ENCODE data around the gene TUFT1.

TUFT1 gene

GRCh38 chr1:151540021-151540981 is at the start of gene TUFT1:
Gene TUFT1 (plus strand): TSS chr1:151540309. CDS start chr1:151540367, 58 bp downstream.
- DNase-seq (ENCODE audit: low spot score): peak; percentile 94

GRCh38 chr1:151491641-151492040 is 48.5 kb upstream of the TUFT1 start:
- DNase-seq (ENCODE audit: low spot score): no peak

- DNase-seq (ENCODE audit: low spot score): no peak
Observed at GRCh38 chr1:151492120-151492519, 48.0 kb upstream of the TUFT1 start.

GRCh38 chr1:151493042-151493441 is 47.1 kb upstream of the TUFT1 start:
- no peak for DNase-seq (ENCODE audit: low spot score)

GRCh38 chr1:151494741-151495281 is 45.3 kb upstream of the TUFT1 start:
- DNase-seq (ENCODE audit: low spot score): no peak

GRCh38 chr1:151495316-151495715 is 44.8 kb upstream of the TUFT1 start:
- DNase-seq (ENCODE audit: low spot score): no peak

- no peak for DNase-seq (ENCODE audit: low spot score)
Observed at GRCh38 chr1:151499365-151499764, 40.7 kb upstream of the TUFT1 start.

GRCh38 chr1:151499930-151500329 is 40.2 kb upstream of the TUFT1 start:
- no peak for DNase-seq (ENCODE audit: low spot score)

GRCh38 chr1:151501474-151501873 is 38.6 kb upstream of the TUFT1 start:
- no peak for DNase-seq (ENCODE audit: low spot score)

GRCh38 chr1:151502035-151502700 is 37.9 kb upstream of the TUFT1 start:
- DNase-seq (ENCODE audit: low spot score): no peak

- DNase-seq (ENCODE audit: low spot score): no peak
Observed at GRCh38 chr1:151502859-151503780, 37.0 kb upstream of the TUFT1 start.

GRCh38 chr1:151504252-151504651 is 35.9 kb upstream of the TUFT1 start:
- DNase-seq (ENCODE audit: low spot score): no peak

GRCh38 chr1:151504759-151505158 is 35.4 kb upstream of the TUFT1 start:
- no peak for DNase-seq (ENCODE audit: low spot score)

GRCh38 chr1:151508833-151509232 is 31.3 kb upstream of the TUFT1 start:
- DNase-seq (ENCODE audit: low spot score): no peak

- no peak for DNase-seq (ENCODE audit: low spot score)
Observed at GRCh38 chr1:151509350-151510019, 30.6 kb upstream of the TUFT1 start.

GRCh38 chr1:151510020-151510405 is 30.1 kb upstream of the TUFT1 start:
- DNase-seq (ENCODE audit: low spot score): no peak

GRCh38 chr1:151510614-151510956 is 29.5 kb upstream of the TUFT1 start:
- no peak for DNase-seq (ENCODE audit: low spot score)

- DNase-seq (ENCODE audit: low spot score): peak; percentile 96
Observed at GRCh38 chr1:151510957-151511635, 29.0 kb upstream of the TUFT1 start, which contains the start of gene CGN. Gene CGN (plus strand): TSS chr1:151511387. CDS start chr1:151518520, 7,133 bp downstream.

GRCh38 chr1:151511636-151512215 is 28.4 kb upstream of the TUFT1 start:
- DNase-seq (ENCODE audit: low spot score): peak; percentile 88

GRCh38 chr1:151512326-151512725 is 27.8 kb upstream of the TUFT1 start:
- DNase-seq (ENCODE audit: low spot score): peak; percentile 56

Measured in ecto neural progenitor cell (in vitro differentiated cells).